GM10847 (cell line): Measurements from ENCODE around the gene HOXA13.

Experiments
- POLR2A ChIP-seq: IDR thresholded peaks from 2 replicates; pipeline ENCODE4 v1.6.1; 2011; ENCODE audit not compliant: insufficient read length; ENCODE audit errors: extremely low read depth

The HOXA13 gene

GRCh38 chr7:27214239-27214950, 14.5 kb upstream of the HOXA13 start:
- TF ChIP-seq POLR2A = no peak

GRCh38 chr7:27213433-27214238, 13.7 kb upstream of the HOXA13 start:
- TF ChIP-seq POLR2A = no peak

- no peak for TF ChIP-seq POLR2A
Observed at GRCh38 chr7:27212497-27213432, 12.9 kb upstream of the HOXA13 start.

- TF ChIP-seq POLR2A = no peak
Observed at GRCh38 chr7:27211764-27212204, 11.9 kb upstream of the HOXA13 start.

GRCh38 chr7:27211084-27211446, 11.2 kb upstream of the HOXA13 start:
- no peak for TF ChIP-seq POLR2A

GRCh38 chr7:27210441-27211083, 10.7 kb upstream of the HOXA13 start:
- TF ChIP-seq POLR2A = no peak

GRCh38 chr7:27209933-27210440, 10.1 kb upstream of the HOXA13 start:
- no peak for TF ChIP-seq POLR2A

GRCh38 chr7:27208998-27209397, 9.1 kb upstream of the HOXA13 start:
- no peak for TF ChIP-seq POLR2A

- TF ChIP-seq POLR2A = no peak
Observed at GRCh38 chr7:27207348-27207985, 7.6 kb upstream of the HOXA13 start.

GRCh38 chr7:27205325-27206280, 5.7 kb upstream of the HOXA13 start:
- TF ChIP-seq POLR2A = no peak

- TF ChIP-seq POLR2A = no peak
Observed at GRCh38 chr7:27204851-27205322, 5.0 kb upstream of the HOXA13 start.

GRCh38 chr7:27203964-27204594, 4.2 kb upstream of the HOXA13 start:
- TF ChIP-seq POLR2A = no peak
